Body of pancreas (tissue), 4 donors: ENCODE data around the gene GALNTL6. TPM values are rescaled to one million over a fixed set of nuclear protein-coding genes. Genes with fewer than 3 reads are reported as not detected.
"Not testable (repeated sequence)": the region's sequence is repeated elsewhere in the genome, so short reads cannot be mapped to it uniquely, and the experiment has no call there.

ENCODE experiments used
- ATAC-seq: fragments of 150-250 bp; one replicate; pipeline ENCODE4 v1.9.1; 2016
- DNase-seq, 4 donors: peaks; one replicate each; pipeline ENCODE4 v3.0.0-alpha.2; 2019
- H3K27ac ChIP-seq, 4 donors: fragments of 200-600 bp; sonication (generic); 1 replicate in 3 of 4; 2 replicates in 1 of 4; pipeline versions ENCODE4 v1.5.1 to v1.6.1; 2016 to 2019; ENCODE audit warnings: mild to moderate bottlenecking in 1 of 4, mixed read lengths in 1 of 4, moderate library complexity in 1 of 4
- H3K27me3 ChIP-seq, 2 donors: fragments of 200-600 bp; sonication (generic); one replicate each; pipeline ENCODE4 v1.6.0; 2016; ENCODE audit warnings: mild to moderate bottlenecking in 1 of 2
- H3K36me3 ChIP-seq, 2 donors: fragments of 200-600 bp; sonication (generic); replicated peaks in 1 of 2; 2 replicates each; pipeline ENCODE4 v1.5.1; 2016; ENCODE audit warnings: low read depth in 2 of 2; ENCODE audit not compliant: insufficient read depth in 1 of 2
- H3K4me1 ChIP-seq: fragments of 200-600 bp; sonication (generic); one replicate; pipeline ENCODE4 v1.6.0; 2016
- H3K4me3 ChIP-seq, 2 donors: fragments of 200-600 bp; sonication (generic); 1 replicate in 1 of 2; 2 replicates in 1 of 2; pipeline ENCODE4 v1.5.1; 2016 to 2019
- H3K9me3 ChIP-seq, 3 donors: fragments of 200-600 bp; sonication (generic); 1 replicate in 2 of 3; 2 replicates in 1 of 3; pipeline ENCODE4 v1.5.1; 2016
- POLR2A ChIP-seq, 3 donors: fragments of 450-650 bp; IDR thresholded peaks; one replicate each; pipeline ENCODE4 v1.6.1; 2016; ENCODE audit warnings: antibody characterized with exemption in 3 of 3, mild to moderate bottlenecking in 2 of 3
- WGBS, 2 donors: methylation state at CpG; one replicate each; pipeline ENCODE4 v1.1.5; 2017; 5-methylcytosine and 5-hydroxymethylcytosine counted together
- intact Hi-C: fragments of 100-400 bp; cut with DNase I; formaldehyde crosslinking; loops from one replicate; pipeline ENCODE4 v1.15.1; 2023
- total RNA-seq, 2 donors: library from RNA; depleted of rRNA; stranded (reverse); fragments of >200 nt; gene quantifications; one replicate each; pipeline ENCODE4 v1.1.0, GENCODE V29; 2016
- TF ChIP-seq, protein P1 (sequence below), 7 experiments: fragments of 450-650 bp in 4 of 7; fragments of 200-600 bp in 3 of 7; sonication (generic) in 3 of 7; IDR thresholded peaks; one replicate each; pipeline ENCODE4 v1.5.1; 2016 to 2019; ENCODE audit warnings: antibody characterized with exemption in 7 of 7

Gene GALNTL6
- total RNA-seq, 2 donors from 2014 or later, result 0.26 TPM; not detected in 1

DNA sequence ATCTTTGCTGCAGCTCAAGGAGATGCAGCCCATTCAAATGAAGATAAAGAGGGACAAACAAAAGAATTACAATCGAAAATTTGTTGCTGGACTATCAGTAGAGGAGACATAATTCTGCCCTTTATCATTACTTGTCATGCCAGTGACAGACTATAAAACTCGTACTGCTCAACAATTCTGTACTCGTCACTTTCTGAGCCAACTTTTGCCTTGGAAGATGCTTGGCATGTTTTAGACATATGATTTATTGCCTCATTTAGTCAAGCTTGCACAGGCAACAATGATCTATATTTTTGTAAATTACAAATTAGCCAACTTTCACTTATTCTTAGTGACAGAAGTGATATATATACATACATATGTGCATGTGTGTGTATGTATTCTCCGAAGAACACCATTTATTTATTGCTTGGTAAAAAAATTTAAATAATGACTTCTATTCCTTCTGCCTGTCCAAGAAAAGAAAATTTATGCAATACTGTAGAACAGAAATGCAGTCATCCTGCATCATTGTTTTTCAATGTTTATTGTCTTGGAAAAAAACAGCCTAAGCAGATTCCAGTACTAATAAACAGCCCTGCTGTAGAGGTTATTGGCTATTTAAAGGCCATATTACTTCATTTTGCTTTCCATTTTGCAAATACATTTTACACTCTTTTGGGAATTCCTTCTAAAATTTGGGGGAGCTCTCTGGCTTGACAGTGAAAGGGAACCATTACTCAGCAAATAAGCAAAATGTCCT is 980.5 kb downstream of the GALNTL6 start:
- TF ChIP-seq, protein P1, sequence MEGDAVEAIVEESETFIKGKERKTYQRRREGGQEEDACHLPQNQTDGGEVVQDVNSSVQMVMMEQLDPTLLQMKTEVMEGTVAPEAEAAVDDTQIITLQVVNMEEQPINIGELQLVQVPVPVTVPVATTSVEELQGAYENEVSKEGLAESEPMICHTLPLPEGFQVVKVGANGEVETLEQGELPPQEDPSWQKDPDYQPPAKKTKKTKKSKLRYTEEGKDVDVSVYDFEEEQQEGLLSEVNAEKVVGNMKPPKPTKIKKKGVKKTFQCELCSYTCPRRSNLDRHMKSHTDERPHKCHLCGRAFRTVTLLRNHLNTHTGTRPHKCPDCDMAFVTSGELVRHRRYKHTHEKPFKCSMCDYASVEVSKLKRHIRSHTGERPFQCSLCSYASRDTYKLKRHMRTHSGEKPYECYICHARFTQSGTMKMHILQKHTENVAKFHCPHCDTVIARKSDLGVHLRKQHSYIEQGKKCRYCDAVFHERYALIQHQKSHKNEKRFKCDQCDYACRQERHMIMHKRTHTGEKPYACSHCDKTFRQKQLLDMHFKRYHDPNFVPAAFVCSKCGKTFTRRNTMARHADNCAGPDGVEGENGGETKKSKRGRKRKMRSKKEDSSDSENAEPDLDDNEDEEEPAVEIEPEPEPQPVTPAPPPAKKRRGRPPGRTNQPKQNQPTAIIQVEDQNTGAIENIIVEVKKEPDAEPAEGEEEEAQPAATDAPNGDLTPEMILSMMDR (IDR thresholded peaks at IDR 0.05), result no peak
- no peak for TF ChIP-seq POLR2A (IDR thresholded peaks at IDR 0.05)
- H3K27ac ChIP-seq, result no peak overlapping the region
- 39 to 40% methylated on average over 4 of the region's 4 CpGs for WGBS, 2 donors
- H3K4me3 ChIP-seq, result no peak overlapping the region
- no peak for ATAC-seq
- no peaks in the 10 kb centered on the region for H3K9me3 ChIP-seq
- intact Hi-C loops, result no loop called here
- no peaks in the 10 kb centered on the region for H3K4me1 ChIP-seq
- H3K36me3 ChIP-seq, result no peaks in the 10 kb centered on the region
- H3K27me3 ChIP-seq, result no peaks in the 10 kb centered on the region
- DNase-seq, result no peak

DNA sequence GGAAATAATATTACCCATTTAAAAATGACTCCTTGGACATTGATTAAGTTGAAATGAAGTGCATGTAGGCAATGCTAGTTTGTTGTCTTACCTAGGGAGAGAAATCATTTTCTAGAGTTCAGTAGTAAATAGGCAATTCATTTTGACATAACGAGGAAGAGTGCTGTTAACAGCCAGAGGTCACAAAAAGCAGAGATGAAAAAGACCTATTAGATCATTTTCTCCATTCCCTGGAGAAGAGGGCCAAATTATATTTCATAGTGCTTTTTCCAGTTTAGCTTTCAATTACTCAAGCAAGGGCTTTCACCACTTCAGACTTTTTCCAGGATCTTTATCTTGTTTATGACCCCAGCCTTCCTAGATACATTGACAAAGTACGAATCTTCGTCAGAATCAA is 981.1 kb downstream of the GALNTL6 start:
- H3K27me3 ChIP-seq, result no peaks in the 10 kb centered on the region
- no peaks in the 10 kb centered on the region for H3K4me1 ChIP-seq
- intact Hi-C loops, result no loop called here
- no peak overlapping the region for H3K4me3 ChIP-seq
- H3K36me3 ChIP-seq, result no peaks in the 10 kb centered on the region
- H3K9me3 ChIP-seq, result no peaks in the 10 kb centered on the region
- DNase-seq (no peak), ATAC-seq (no peak)
- 64 to 75% methylated on average over 3 of the region's 3 CpGs for WGBS, 2 donors
- TF ChIP-seq POLR2A (IDR thresholded peaks at IDR 0.05), result no peak
- TF ChIP-seq, protein P1 (IDR thresholded peaks at IDR 0.05), result no peak
- H3K27ac ChIP-seq, result no peak overlapping the region

DNA sequence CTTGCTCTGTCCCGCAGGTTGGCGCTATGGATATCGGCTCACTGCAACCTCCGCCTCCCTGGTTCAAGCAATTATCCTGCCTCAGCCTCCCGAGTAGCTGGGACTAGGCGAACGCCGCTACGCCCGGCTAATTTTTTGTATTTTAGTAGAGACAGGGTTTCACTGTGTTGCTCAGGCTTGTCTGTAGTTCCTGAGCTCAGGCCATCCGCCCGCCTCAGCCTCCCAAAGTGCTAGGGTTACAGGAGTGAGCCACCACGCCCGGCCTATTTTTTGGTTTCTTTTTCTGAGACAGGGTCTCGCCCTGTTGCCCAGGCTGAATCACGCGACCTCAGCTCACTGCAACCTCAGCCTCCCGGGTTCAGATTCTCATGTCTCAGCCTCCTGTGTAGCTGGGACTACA is 984.1 kb downstream of the GALNTL6 start:
- ATAC-seq, H3K27me3 ChIP-seq, H3K36me3 ChIP-seq, H3K4me3 ChIP-seq, DNase-seq, intact Hi-C loops, H3K9me3 ChIP-seq, H3K4me1 ChIP-seq, H3K27ac ChIP-seq: not testable (repeated sequence)
- WGBS, 2 donors, result 90 to 92% methylated on average over 18 of the region's 18 CpGs

DNA sequence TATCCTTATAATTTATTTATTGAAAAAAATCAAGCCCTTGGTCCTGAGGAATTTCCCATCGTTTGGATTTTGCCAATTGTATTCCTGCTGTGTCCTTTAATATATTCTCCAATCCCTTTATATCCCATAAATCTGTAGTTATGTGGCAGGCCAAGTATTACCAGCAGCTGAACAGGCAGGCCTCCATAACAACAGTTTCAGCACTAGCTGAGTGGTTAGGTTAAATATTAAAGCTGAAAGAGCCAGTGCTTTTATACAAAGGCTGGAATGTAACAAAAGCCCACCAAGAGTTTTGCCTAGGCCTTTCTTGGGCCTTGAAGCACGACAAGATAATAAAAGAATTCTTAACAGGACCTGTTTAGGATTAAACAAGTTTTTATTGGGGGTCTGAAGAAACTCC is 988.8 kb downstream of the GALNTL6 start:
- Histone ChIP-seq H3K9me3 (no peaks in the 10 kb centered on the region), H3K27me3 (no peaks in the 10 kb centered on the region), H3K4me3 (no peak overlapping the region), H3K27ac (no peak overlapping the region), H3K4me1 (no peaks in the 10 kb centered on the region), H3K36me3 (no peaks in the 10 kb centered on the region)
- 25 to 41% methylated on average over 2 of the region's 2 CpGs for WGBS, 2 donors
- DNase-seq (no peak), ATAC-seq (no peak)
- intact Hi-C loops, result no loop called here
- TF ChIP-seq, protein P1 (IDR thresholded peaks at IDR 0.05), result no peak
- no peak for TF ChIP-seq POLR2A (IDR thresholded peaks at IDR 0.05)

DNA sequence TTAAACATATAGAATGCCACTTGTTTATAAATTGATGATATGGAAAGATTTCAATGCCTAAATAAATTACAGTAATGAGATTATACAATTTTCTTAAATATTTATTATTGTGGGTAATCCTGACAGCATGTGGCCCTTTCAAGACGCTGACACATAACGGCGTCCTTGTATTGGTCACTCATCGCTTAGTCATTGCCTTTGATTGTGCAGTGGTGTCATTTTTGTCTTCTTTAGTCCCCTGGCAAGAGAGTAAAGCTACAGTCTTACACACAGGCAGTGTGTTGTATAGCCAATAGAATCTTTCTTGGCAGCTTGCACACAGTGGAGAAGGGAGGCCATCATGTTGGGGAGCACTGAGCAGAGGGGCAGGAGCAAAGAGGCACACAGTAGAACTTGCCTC is 993.6 kb downstream of the GALNTL6 start:
- Histone ChIP-seq H3K27me3 (no peaks in the 10 kb centered on the region), H3K36me3 (no peaks in the 10 kb centered on the region), H3K9me3 (no peaks in the 10 kb centered on the region), H3K4me1 (no peaks in the 10 kb centered on the region), H3K4me3 (no peak overlapping the region), H3K27ac (no peak overlapping the region)
- DNase-seq (no peak), ATAC-seq (no peak)
- intact Hi-C loops, result no loop called here
- 89 to 92% methylated on average over 4 of the region's 4 CpGs for WGBS, 2 donors
- TF ChIP-seq, protein P1 (IDR thresholded peaks at IDR 0.05), result no peak
- no peak for TF ChIP-seq POLR2A (IDR thresholded peaks at IDR 0.05)
